ENCODE results near the gene CDH15.

CDH15 gene, protein sequence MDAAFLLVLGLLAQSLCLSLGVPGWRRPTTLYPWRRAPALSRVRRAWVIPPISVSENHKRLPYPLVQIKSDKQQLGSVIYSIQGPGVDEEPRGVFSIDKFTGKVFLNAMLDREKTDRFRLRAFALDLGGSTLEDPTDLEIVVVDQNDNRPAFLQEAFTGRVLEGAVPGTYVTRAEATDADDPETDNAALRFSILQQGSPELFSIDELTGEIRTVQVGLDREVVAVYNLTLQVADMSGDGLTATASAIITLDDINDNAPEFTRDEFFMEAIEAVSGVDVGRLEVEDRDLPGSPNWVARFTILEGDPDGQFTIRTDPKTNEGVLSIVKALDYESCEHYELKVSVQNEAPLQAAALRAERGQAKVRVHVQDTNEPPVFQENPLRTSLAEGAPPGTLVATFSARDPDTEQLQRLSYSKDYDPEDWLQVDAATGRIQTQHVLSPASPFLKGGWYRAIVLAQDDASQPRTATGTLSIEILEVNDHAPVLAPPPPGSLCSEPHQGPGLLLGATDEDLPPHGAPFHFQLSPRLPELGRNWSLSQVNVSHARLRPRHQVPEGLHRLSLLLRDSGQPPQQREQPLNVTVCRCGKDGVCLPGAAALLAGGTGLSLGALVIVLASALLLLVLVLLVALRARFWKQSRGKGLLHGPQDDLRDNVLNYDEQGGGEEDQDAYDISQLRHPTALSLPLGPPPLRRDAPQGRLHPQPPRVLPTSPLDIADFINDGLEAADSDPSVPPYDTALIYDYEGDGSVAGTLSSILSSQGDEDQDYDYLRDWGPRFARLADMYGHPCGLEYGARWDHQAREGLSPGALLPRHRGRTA

DNA sequence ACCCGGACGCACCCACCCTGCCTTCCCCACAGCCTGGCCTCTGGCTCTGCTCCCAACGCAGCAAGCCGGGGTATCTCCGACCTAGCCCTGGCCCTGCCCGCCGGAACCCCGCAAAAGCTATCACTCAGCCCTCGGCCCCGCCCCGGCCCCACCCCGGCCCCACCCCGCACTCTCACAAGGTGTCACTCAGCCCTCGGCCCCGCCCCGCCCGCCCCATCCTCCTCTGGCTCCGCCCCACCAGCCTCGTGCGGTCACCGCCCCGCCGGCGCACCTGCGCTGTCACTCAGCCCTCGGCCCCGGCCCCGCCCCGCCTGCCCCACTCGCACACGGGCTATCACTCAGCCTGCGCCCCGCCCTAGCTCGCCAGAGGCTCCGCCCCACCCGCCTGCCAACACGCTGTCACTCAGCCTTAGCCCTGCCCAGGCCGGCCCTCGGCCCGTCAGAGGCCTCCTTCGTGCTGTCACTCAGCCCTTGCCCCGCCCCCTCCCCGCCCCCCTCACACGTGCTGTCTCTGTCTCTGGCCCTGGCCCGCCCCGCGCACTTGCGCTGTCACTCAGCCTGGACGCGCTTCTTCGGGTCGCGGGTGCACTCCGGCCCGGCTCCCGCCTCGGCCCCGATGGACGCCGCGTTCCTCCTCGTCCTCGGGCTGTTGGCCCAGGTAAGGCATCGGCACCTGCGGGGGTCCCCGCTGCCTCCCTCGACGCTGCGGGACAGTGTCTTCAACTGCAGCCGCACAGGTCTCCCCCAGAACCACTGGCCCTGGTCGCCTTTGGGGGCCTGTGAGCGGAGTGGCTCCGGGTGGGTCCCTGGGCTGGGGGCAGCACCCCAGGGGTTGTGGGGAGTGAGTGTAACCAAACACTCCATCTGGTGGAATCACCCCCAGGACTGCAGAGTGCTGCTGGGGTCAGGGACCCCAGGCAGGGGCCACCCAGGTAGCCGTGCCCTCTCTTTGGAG lies at the start of gene CDH15:
Gene CDH15, plus strand, starts transcription at position 533 of the 955 bp plus-strand sequence. Its CDS starts 84 bp downstream, at position 617.
- DNase-seq (ENCODE audit: low spot score), result peak; percentile 96

DNA sequence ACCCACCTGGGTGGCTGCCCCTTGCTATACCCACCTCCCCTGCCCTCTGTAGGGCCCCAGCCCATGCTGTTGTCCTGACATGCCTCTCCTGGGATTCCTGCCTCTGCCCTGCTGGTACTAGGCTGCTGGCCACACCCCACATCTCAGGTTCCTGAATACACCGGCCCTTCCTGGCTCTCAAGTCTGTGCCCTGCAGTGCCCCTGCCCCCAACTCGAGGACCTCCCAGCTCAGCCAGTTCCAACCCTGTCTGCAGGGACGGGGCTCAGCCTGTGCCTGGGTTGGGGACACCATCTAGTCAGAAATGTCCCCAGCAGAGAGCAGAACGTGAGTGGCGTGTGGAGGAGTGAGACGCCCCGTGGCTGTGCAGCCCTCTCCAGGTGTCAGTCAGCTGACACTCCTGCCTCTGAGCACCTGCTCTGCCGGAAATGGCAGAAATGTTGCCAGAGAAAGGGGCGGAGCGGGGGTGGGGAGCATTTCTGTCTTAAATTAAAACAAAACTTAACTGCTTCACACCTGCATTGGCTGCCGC lies 49.2 kb upstream of the CDH15 start:
- DNase-seq (ENCODE audit: low spot score), result peak; percentile 85

DNA sequence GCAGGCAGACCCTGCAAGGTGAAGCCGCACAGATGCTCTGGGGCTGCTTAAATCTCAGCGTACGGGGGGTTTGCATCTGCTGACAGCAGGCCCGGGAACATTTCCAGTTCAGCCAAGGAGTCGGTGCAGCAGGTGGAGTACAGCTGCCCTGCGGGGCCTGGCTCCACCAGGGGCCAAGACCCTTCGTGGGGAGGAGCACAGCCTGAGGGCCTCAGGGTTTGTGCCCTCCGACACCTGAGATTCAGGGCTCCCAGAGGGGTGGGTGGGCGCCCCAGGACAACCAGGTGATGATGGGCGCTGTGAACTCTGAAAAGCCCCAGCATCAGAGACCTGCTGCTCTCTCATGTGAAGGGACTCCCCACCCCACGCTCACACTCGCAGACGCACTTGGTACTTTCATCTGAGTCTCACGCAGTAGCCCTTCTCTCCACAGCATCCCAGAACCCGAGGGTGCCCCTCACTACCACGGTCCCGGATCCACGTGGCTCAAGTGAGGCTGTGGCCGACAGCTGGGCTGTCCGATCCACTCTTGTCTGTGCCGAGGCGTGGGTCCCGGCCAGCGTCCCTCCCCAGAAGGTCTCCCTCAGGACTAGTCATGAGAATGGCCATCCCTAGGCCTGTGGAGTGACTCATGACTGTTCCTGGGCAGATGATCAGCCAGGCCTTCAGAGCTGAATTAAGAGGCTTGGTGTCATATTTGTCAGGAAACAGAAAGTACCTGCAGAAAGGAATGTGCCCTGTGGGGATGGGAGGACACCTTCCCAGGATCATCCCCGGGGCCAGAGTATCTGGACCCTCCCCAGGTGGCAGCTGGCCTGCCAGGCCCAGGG lies 48.3 kb upstream of the CDH15 start:
- DNase-seq (ENCODE audit: low spot score), result no peak

DNA sequence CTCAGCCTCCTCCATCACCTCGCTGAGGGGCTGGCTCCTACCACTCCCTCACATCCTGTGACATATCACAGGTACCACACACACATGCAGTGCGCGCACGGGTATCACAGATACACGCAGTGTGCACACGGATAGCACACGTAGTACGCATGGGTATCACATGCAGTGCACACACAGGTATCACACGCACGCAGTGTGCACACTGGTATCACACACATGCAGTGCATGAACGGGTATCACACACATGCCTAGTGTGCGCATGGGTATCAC lies 47.8 kb upstream of the CDH15 start:
- no peak for DNase-seq (ENCODE audit: low spot score)

DNA sequence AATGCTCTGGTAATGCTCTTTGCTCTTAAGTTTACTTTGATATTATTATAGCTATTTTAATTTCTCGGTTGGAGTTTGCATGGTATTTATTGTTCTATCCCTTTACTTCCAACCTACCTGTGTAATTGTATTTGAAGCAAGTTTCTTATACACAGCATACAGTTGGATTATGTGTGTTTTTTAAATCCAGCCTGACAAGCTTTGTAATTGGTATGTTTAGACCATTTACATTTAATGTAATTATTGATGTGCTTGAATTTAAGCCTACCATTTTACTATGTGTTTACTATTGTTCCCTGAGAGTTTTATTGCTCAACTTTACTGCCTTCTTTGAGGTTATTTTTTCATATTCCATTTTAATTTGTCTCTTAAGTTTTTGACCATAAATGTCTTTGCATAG lies 42.2 kb upstream of the CDH15 start:
- DNase-seq (ENCODE audit: low spot score), result no peak

DNA sequence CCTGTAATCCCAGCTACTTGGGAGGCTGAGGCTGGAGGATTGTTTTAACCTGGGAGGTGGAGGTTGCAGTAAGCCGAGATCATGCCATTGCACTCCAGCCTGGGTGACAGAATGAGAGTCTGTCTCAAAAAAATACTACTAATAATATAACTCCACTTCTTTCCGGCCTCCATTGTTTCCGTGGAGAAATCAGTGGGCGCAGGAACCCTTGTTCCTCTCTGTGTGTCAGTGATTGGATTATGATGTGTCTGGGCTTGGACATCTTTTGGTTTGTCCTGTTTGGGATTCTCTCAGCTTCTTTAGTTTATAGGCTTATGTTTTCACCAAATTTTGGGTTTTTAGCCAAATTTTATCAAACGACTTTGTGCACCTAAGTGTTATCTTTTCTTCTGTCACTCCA lies 41.1 kb upstream of the CDH15 start:
- DNase-seq (ENCODE audit: low spot score), result no peak

DNA sequence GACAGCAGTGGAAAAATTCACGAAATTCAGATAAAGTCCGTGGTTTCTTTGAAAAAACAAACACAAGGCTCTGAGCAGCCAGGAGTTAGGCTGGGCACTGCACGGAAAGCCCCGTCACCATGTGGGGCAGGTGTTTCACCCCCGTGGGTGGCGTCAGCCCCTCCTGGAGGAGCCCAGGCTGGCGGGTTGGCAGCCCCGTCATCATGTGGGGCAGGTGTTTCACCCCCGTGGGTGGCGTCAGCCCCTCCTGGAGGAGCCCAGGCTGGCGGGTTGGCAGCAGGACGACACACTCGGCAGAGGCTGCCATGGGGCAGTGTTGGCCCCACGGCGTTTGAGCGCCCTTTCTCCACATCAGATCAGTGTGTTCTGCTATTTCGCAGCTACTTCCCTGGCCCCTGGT lies 39.8 kb upstream of the CDH15 start:
- DNase-seq (ENCODE audit: low spot score), result no peak

DNA sequence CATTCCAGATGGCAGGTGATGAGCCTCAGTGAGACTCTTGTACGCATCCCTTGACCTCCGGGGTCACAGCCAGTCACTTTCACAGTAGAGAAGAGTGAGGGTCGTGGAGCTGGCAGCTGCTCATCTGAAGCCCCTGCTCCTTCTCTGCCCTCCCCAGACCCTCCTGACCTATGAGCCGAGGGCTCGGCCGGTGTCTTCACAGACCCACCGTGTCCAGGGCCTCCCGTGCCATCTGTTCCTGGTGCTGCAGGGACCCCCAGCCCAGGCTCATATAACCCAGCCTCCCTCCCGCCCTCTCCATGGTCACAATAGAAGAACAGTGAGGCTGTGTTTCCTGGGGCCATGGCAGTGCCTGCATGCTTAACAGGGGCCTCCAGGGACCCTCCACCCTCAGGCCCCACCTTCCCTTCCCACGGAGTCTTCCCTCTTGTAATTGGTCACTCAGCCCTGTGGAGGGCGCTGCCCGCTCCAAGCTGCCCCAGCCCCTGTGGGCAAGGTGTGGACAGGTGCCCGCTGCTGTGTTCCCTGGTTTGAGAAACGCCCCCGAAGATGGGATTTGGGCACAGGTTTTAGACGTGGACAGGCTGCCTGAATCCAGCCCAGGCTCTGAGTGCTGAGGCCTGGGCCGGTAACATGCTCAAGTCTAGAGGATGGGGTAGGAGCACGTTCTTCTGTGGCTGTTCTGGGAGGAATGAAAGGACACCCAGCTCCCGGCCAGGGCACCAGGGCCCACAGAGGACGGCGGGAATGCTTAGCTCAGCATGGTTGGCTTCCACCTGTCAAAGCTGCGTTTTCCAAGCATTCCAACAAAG lies 39.1 kb upstream of the CDH15 start:
- no peak for DNase-seq (ENCODE audit: low spot score)

DNA sequence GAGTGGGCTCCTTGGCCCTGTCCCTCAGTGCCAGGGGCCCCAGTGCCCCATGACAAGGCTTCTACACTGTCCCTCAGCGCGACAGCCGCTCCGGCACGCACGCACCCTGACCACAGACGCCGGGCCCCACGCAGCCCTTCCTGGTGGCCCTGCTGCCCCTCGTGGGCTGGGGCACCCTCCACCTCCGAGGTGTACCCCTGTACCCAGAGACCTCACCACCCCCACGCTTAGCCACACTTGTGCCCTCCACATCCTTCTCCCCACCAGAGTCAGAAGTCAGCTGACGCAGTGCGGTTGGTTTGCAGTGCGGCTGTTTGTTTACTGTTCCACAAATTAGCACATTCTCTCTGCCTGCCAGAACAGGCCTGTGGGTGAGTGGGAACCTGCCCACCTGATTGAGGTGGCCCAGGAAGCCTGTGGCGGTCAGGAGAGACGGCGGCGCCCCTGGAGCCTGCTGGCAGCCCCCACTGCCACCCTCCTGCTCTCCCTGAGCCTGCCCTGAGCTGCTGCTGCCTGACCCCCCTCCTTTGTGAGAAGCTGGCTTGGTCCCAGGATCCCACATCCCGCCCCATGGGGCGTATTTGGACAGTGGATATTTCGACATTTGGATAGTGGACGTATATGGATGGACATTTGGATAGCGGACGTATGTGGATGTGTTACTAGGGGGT lies 38.0 kb upstream of the CDH15 start:
- no peak for DNase-seq (ENCODE audit: low spot score)

DNA sequence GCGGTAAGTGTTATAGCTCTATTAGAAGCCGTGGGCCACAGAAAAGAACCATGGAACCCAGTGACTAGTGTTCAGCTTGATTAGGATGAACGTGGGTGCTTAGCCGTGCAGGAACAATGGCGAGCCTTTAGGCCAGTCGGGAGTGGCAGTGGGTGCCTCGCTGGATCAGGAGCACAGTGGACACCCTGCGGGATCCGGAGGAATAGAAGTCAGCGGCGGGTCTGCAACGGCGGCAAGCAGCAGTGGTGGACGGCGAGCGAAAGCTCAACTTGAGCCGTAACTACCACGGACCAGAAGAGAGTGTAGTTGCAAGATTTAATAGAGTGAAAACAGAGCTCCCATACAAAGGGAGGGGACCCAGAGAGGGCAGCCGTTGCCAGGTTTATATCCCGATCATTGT lies 37.3 kb upstream of the CDH15 start:
- DNase-seq (ENCODE audit: low spot score), result no peak

DNA sequence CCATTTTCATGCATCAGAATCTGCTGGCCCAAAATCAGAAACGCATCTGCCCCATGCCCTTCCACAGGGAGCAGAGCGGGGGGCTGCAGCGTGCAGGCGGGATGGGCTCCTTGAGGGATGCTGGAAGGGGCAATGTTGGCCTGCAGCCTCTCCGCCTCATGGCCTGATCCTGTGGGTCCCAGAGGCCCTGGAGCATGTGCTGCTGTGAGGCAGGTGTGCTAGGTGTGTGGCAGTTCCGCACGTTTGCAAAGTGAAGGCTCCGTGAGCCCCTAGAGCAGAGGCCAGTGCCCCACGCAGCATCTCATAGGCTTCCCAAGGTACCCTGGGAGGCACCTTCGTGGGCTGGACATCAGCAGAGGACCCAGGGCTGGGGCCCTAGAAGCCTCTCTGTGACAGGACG lies 36.4 kb upstream of the CDH15 start:
- no peak for DNase-seq (ENCODE audit: low spot score)

DNA sequence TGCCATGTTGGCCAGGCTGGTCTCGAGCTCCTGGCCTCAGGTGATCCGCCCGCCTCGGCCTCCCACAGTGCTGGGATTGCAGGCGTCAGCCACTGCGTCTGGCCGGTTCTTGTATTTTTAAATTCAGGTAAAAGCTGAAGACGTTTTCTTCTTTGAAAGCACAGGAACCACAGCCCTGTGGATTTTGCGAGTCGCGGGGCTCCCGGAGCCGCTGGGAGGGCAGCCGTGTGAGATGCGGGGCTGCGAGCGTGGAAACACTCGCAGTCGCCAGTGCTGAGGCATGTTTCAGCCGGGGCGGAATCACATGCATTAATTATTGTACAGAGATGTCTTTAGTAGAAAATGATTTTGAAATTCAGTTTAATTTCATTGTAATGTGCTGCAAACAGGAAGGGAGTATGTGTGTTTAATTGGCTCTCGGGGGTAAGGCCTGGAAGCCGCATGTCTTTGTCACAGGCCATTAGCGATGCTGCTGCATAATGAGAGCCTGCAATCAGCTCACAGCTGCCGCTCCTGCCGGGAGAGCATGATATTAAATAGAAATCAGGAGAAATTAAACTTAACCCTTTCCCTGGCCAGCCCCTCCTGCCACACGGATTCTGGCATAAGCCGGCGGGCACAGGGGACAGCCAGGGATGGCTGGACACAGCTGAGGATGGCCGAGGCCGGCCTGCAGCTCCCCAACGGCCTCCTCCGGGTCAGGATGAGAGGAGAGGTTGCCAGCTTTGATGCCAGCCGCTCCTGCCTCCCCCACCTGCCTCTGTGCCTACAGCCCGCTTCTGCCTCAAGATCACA lies 35.4 kb upstream of the CDH15 start:
- DNase-seq (ENCODE audit: low spot score), result no peak

DNA sequence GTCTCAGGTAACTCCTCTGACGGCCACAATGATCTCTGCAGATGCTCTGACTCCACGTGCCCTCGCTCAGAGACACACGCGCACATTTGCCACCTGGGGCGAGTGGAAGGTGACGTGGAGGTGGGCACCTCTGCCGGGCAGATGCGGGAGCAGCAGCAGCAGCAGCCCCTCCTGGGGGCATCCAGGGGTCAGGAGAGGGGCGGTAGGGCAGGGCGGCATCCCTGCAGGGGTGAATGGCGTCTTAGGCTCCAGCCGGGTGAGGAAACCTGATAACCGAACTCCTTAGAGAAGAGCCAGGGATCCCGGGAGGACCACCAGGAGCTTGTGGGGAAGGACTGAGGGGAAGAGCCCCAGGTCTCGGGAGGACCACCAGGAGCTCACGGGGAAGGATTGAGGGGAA lies 34.6 kb upstream of the CDH15 start:
- no peak for DNase-seq (ENCODE audit: low spot score)

DNA sequence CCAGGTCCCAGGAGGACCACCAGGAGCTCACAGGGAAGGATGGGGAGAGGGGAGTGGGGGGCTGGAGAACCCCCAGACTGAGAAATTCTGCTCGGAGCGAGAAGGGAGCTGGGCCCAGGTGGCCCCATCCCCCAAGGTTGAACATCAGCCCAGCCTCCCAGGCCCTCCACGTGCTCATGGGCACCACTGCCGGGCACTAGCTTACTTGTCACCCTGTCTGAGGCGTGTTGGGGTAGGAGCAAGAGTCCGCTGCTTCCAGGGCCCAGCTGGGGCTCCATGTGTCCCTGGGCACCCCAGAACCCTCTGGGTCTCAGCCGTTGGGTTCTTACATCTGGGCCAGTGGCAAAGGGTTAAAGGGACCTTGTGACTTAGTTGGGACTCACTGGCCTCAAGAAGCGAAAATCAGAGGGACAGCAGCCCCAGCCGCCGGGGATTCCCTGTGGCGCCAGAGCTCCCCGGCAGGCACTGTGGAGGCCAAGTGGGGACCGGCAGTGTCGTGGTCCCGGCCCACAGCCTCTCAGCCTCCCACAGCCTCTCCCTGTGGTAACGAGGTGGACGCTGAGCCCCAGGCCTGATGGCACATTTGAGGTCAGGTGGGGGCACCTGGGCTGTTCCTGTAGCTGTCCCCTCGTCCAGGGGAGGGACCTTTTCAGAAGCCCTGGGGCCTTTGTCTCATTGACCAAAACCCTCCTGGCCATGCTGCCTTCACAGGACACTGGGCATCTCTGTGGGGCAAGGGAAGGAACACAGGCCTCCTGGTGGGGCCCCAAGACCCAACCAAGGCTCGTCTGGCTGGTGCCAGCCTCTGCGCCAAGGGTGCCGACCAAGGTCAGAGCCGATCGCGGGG lies 33.7 kb upstream of the CDH15 start:
- DNase-seq (ENCODE audit: low spot score), result no peak

DNA sequence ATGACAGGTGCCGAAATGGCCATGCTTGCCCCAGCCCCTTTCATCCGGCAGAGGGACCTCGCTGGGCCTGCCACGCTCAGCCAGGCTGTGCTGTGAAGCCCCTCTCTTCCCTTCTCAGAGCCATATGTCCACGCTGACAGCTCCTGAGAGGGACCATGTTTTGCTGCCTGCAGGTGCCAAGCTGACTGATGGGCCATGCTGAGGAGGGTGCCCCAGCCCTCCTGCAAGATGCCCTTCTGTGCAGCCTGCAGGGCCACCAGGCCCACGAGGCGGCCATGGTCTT lies 33.1 kb upstream of the CDH15 start:
- no peak for DNase-seq (ENCODE audit: low spot score)

DNA sequence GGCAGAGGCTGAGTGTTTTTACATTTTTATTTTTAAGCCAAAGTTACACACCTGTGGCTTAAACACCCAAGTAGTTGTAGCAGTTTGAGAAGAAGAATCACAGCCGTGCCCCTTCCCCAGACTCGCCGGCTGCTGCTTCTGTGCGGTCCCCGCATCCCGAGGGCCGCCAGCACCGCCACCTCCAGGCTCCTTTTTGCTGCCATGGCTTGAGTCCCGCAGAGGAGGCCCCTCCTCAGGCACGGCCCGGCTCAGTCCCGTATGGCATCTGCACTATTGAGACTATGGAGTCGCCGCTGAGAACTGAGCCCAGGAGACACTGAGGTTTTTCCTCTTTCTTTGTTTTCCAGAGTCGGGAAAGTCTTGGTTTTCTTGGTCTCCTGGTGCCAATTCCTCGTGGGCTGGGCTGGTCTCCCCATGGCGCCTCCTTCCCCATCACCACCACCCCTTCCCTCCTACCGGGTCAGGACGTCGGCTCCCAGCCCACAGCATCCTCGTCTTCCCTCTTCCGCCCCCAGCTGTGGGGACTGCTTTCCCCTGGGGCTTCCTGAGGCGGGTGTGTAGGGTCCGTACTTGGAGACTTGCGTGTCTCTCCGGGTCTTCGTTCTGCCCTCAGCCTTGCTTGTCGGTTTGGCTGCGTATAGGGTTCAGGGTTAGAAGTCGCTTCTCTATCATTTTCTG lies 32.6 kb upstream of the CDH15 start:
- no peak for DNase-seq (ENCODE audit: low spot score)

DNA sequence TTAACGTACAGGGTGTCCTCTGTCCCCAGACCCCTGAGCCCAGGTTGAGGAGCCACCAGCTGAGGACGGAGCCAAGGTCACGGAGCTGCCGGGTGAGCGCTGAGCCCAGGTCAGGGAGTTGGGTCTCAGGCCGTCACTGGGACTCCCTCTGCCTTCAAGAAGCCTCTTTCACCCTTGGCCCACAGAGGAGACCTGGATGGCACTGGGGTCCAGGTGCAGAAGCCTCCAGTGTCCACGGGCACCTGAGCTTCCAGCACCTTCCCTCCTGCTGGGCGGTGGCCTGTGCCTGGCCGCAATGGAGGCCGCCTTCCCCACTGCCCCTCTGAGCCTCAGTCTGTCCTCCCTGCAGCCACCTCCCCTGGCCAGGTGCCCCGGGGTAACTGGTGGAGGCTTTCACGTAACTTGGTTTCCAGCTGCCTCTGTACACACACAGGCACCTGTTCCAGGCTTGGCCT lies 31.6 kb upstream of the CDH15 start:
- no peak for DNase-seq (ENCODE audit: low spot score)

DNA sequence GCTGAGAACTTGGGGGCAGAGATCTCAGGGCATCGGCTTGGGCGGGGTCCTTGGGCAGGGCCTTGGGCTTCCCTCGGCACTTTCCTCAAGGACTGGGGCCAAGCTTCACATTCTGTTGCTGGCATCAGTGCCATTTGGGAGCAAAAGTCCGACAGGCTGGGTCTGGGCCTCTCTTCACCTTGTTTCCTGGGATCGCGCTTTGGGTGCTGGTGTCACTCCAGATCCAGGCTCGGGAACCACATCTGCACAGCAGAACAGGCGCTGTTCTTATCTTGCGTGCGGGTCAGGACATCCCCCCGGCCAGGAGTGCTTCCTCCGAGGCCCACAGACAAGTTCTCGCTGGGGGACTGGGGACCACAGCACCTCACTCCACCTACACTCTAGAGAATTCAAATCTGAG lies 31.1 kb upstream of the CDH15 start:
- DNase-seq (ENCODE audit: low spot score), result no peak

Measured in CD4-positive, alpha-beta T cell treated with Interleukin-6 at 100 ng/mL for 8 hours (primary cell).